GM21576 (cell line): ENCODE data around the gene LSAMP.
"Not testable (repeated sequence)": the region's sequence is repeated elsewhere in the genome, so short reads cannot be mapped to it uniquely, and the experiment has no call there.

ENCODE experiments used
- ATAC-seq: cut with Tn5 transposase; IDR thresholded peaks from one replicate; pipeline ENCODE4 v1.9.1; 2021; ENCODE audit warnings: mild to moderate bottlenecking, moderate library complexity; ENCODE audit not compliant: unreplicated experiment

Gene LSAMP

GRCh38 chr3:115784739-115785536, 660.3 kb downstream of the LSAMP start:
- ATAC-seq = no peak

- ATAC-seq = peak; percentile 89
Measured at GRCh38 chr3:115783938-115784738, 661.1 kb downstream of the LSAMP start.

DNA sequence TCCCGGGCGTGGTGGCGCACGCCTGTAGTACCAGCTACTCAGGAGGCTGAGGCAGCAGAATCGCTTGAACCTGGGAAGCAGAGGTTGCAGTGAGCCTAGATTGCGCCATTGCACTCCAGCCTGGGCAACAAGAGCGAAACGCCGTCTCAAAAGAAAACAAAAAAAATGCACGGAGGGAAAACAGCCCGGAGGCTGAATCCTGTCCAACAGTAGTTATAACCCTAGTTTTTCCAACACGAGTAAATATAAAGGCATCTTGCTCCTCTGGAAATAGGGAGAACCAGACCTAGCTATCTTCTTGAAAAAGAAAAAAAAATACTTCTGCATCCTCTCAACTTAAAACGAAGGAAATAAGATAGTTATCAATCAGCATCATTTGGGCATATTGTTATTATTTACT, 661.9 kb downstream of the LSAMP start:
- not testable (repeated sequence) for ATAC-seq

DNA sequence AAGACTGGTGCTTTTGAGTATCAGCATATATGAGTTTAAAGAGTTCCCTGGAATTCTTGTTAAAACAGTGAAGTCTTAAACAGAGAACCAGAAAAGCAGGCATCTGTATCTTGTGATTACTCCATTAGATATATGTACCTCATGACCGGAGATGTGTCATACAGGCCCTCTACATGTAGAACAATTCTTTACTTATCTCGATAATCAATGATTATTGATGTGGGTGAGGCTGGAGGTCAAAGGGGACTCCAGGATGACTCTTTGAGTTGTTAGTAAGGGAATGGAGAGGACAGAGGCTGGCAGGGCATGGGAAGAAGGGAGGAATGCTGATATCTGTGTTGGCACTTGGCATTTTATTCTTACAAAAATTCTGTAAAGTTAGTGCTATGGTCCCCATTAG, 666.3 kb downstream of the LSAMP start:
- ATAC-seq = no peak

- no peak for ATAC-seq
Measured at GRCh38 chr3:115772951-115773350, 672.3 kb downstream of the LSAMP start.

- no peak for ATAC-seq
Measured at GRCh38 chr3:115768661-115769060, 676.6 kb downstream of the LSAMP start.

GRCh38 chr3:115766587-115767482, 678.5 kb downstream of the LSAMP start:
- no peak for ATAC-seq

GRCh38 chr3:115761927-115762305, 683.4 kb downstream of the LSAMP start:
- no peak for ATAC-seq

DNA sequence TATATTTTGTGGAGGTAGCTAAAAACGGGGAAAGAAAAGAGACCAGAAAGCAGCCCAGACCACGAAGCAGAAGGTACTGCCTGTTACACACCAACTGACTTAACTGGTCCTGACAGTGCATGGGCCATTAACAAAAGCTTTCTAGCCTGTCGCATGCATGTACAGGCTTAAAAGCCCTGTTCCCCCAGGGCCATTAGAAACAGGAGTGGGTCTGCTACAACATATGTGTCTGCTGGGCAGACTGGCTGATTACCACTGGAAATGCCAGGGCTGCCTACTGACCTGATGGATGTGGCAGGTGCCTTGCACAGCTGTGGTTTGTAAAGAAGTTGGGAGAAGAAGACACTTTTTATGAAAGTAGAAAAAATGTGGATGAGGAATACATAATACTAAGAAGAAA, 684.6 kb downstream of the LSAMP start:
- ATAC-seq = no peak

DNA sequence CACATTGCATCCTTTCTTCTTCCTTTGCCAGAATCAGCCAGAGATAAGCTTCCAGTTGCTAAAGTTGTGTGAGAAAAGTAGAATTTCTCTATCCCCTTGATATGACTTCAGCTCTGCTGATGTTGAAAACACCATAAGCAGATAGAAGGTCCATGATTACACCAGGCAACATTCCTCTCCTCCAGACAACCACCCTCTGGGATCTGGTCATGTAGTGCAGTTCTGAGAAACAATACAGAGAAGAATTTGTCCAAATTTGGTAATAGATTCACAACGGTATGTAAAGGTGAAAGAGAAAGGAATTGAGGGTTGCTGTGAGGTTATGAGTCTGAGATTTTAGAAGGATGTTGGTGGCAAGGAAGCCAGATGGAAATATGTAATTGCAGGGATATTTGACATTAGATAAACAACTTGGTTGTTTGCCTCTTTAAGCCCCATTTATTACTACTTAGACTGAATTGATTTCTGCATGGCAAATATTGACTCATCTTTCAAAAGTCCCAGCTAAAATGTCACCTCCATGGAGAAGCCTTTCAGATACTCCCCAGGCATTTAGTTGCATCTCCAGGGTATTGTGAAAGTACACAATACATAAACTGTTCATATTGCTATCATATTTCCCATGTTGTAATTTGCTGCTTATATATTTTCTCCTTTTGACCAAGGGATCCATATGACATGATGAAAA, 687.1 kb downstream of the LSAMP start:
- no peak for ATAC-seq

DNA sequence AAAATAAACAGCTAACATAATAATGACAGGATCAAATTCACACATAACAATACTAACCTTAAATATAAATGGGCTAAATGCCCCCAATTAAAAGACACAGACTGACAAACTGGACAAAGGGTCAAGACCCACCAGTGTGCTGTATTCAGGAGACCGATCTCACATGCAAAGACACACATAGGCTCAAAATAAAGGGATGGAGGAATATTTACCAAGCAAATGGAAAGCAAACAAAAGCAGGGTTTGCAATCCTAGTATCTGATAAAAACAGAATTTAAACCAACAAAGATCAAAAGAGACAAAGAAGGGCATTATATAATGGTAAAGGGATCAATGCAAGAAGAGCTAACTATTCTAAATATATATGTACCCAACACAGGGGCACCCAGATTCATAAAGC, 692.3 kb downstream of the LSAMP start:
- ATAC-seq = not testable (repeated sequence)
